SK-N-SH (cell line): ENCODE measurements around the gene SENP1. TPM values are rescaled to one million over a fixed set of nuclear protein-coding genes. Genes with fewer than 3 reads are reported as not detected.
A peak's percentile ranks its signal among the peaks of the same experiment; 100 is the strongest.

Experiments used
- CTCF ChIA-PET: fragments of 300-600, 350-600 bp; formaldehyde crosslinking; extraction: SDS; loops from one replicate; lab custom pipeline; 2021; lab: Yijun Ruan, JAX
- POLR2A ChIA-PET: fragments of 350-600 bp; sonication (Branson Sonifier 250); formaldehyde crosslinking; extraction: SDS; loops from one replicate; lab custom pipeline; 2020; ENCODE audit warnings: antibody characterized with exemption, inconsistent platforms; lab: Yijun Ruan, JAX
- DNase-seq: peaks from one replicate; pipeline ENCODE4 v3.0.0; 2012
- H2AFZ ChIP-seq: fragments of 200-600 bp; sonication (generic); 2 replicates; pipeline ENCODE4 v1.8.1; 2016; ENCODE audit warnings: antibody characterized with exemption, mild to moderate bottlenecking, low read depth
- H3F3A ChIP-seq: fragments of 200-600 bp; sonication (generic); replicated peaks from 2 replicates; pipeline ENCODE3; 2016; ENCODE audit warnings: antibody characterized with exemption, mild to moderate bottlenecking; ENCODE audit not compliant: insufficient read depth
- H3K27ac ChIP-seq, 2 experiments: fragments of 200-500 bp in 1 of 2; fragments of 200-600 bp in 1 of 2; sonication (Bioruptor generic) in 1 of 2; sonication (generic), shearing (Covaris generic) in 1 of 2; 2 replicates each; pipeline versions ENCODE4 v1.5.1 to v1.6.1; 2014 to 2016; ENCODE audit warnings: low read depth in 2 of 2, inconsistent platforms in 1 of 2, low read length in 1 of 2, mild to moderate bottlenecking in 1 of 2, mixed read lengths in 1 of 2
- H3K27me3 ChIP-seq: fragments of 200-600 bp; sonication (generic), shearing (Covaris generic); 2 replicates; pipeline ENCODE4 v1.6.1; 2016; ENCODE audit warnings: mixed run types; ENCODE audit not compliant: insufficient read depth
- H3K36me3 ChIP-seq, 2 experiments: fragments of 200-500 bp in 1 of 2; fragments of 200-600 bp in 1 of 2; sonication (Bioruptor generic) in 1 of 2; sonication (generic) in 1 of 2; replicated peaks in 1 of 2; 2 replicates each; pipeline versions ENCODE3 to v1.5.1; 2014 to 2016; ENCODE audit warnings: low read length in 1 of 2, mild to moderate bottlenecking in 1 of 2; ENCODE audit not compliant: insufficient read depth in 2 of 2, control insufficient read depth in 1 of 2
- H3K4me1 ChIP-seq, 2 experiments: fragments of 200-500 bp in 1 of 2; fragments of 200-600 bp in 1 of 2; sonication (Bioruptor generic) in 1 of 2; sonication (generic), shearing (Covaris generic) in 1 of 2; 2 replicates each; pipeline versions ENCODE4 v1.5.1 to v1.6.1; 2014 to 2016; ENCODE audit warnings: low read depth in 1 of 2, low read length in 1 of 2, mixed run types in 1 of 2; ENCODE audit not compliant: insufficient read depth in 2 of 2, control insufficient read depth in 1 of 2
- H3K4me2 ChIP-seq: fragments of 200-600 bp; sonication (generic), shearing (Covaris generic); 2 replicates; pipeline ENCODE4 v1.6.1; 2017; ENCODE audit warnings: mixed run types
- H3K4me3 ChIP-seq, 2 experiments: fragments of 200-500 bp in 1 of 2; fragments of 200-600 bp in 1 of 2; sonication (Bioruptor generic) in 1 of 2; sonication (generic), shearing (Covaris generic) in 1 of 2; 2 replicates each; pipeline versions ENCODE4 v1.5.1 to v1.8.1; 2014 to 2016; ENCODE audit warnings: low read depth in 2 of 2, inconsistent platforms in 1 of 2, low read length in 1 of 2, mild to moderate bottlenecking in 1 of 2, mixed read lengths in 1 of 2, moderate library complexity in 1 of 2
- H3K79me2 ChIP-seq: fragments of 200-600 bp; sonication (generic); 2 replicates; pipeline ENCODE4 v1.8.1; 2017; ENCODE audit warnings: mild to moderate bottlenecking; ENCODE audit not compliant: insufficient read depth
- H3K9ac ChIP-seq: fragments of 200-600 bp; sonication (generic); 2 replicates; pipeline ENCODE4 v1.6.1; 2017; ENCODE audit warnings: mixed run types
- H3K9me2 ChIP-seq: fragments of 200-600 bp; sonication (generic); 2 replicates; pipeline ENCODE4 v1.6.1; 2017; ENCODE audit warnings: mixed run types
- H3K9me3 ChIP-seq: fragments of 200-600 bp; sonication (generic); 2 replicates; pipeline ENCODE4 v1.6.1; 2017; ENCODE audit warnings: mixed run types, mild to moderate bottlenecking, moderate library complexity
- H4K20me1 ChIP-seq: fragments of 200-600 bp; sonication (generic); 2 replicates; pipeline ENCODE4 v1.6.1; 2017; ENCODE audit warnings: mild to moderate bottlenecking, mixed run types; ENCODE audit not compliant: insufficient read depth
- CHD2 ChIP-seq: fragments of 150-350 bp; IDR thresholded peaks from 2 replicates; pipeline ENCODE4 v1.6.1; 2018; ENCODE audit warnings: low read length; ENCODE audit not compliant: partially characterized antibody
- GABPA ChIP-seq: IDR thresholded peaks from 2 replicates; pipeline ENCODE4 v1.4.0; 2012; ENCODE audit warnings: low read depth, mild to moderate bottlenecking
- GATA2 ChIP-seq: sonication (generic); formaldehyde crosslinking; IDR thresholded peaks from 2 replicates; pipeline ENCODE4 v1.5.0; 2020; ENCODE audit warnings: mild to moderate bottlenecking, missing genetic modification reagents
- MAX ChIP-seq: IDR thresholded peaks from 2 replicates; pipeline ENCODE4 v1.4.0; 2012; ENCODE audit warnings: low read depth
- MXI1 ChIP-seq: IDR thresholded peaks from 2 replicates; pipeline ENCODE4 v1.6.1; 2012; ENCODE audit warnings: mild to moderate bottlenecking, low read depth, low read length, improper control_type of control experiment
- NRF1 ChIP-seq: IDR thresholded peaks from 2 replicates; pipeline ENCODE4 v1.6.1; 2012; ENCODE audit warnings: low read depth, mild to moderate bottlenecking, low read length
- SIN3A ChIP-seq: IDR thresholded peaks from 2 replicates; pipeline ENCODE4 v1.6.1; 2012; ENCODE audit warnings: low read depth, mild to moderate bottlenecking, low read length, moderate library complexity, borderline replicate concordance
- WGBS: methylation state at CpG from one replicate; pipeline ENCODE4 v1.1.6; 2017; ENCODE audit warnings: low lambda C conversion rate; 5-methylcytosine and 5-hydroxymethylcytosine counted together
- polyA plus RNA-seq, 3 experiments: library from polyadenylated mRNA; depleted of rRNA; stranded (reverse); fragments of >200 nt; gene quantifications; 2 replicates each; pipeline ENCODE4 v1.2.3, GENCODE V29; 2012
- TF ChIP-seq, protein P1 (sequence below): IDR thresholded peaks from 2 replicates; pipeline ENCODE4 v1.4.0; 2012; ENCODE audit warnings: low read depth, borderline replicate concordance
- TF ChIP-seq, protein P2 (sequence below): IDR thresholded peaks from 2 replicates; pipeline ENCODE4 v1.6.1; 2012; ENCODE audit warnings: mild to moderate bottlenecking, low read depth, low read length, moderate library complexity

Gene SENP1
- polyA plus RNA-seq, 1 of the 3 experiments (the other 2 are of a cell fraction), result 5.6 TPM

- Histone ChIP-seq H3K9me2 (no peaks in the 10 kb centered on the region), H3K36me3 (no peaks in the 10 kb centered on the region), H3K79me2 (no peaks in the 10 kb centered on the region), H3K4me1 (peaks cover 5 to 35% of the 10 kb centered on the region in 2 experiments; a peak in 1 of 4 replicates), H3K9me3 (no peaks in the 10 kb centered on the region), H3K4me2 (peak overlapping the region; percentile 95), H3K4me3 (peak overlapping the region; percentile 54 to 66), H3K27ac (no peak overlapping the region), H2AFZ (peak overlapping the region; percentile 85), H3K9ac (no peak overlapping the region), H3K27me3 (peaks cover 98% of the 10 kb centered on the region), H4K20me1 (no peaks in the 10 kb centered on the region), H3F3A (no peaks in the 10 kb centered on the region)
- POLR2A ChIA-PET, result interaction anchor here (1.3 kb wide), 1 partner anchor 10 kb away, joined by 5 read pairs; no protein-coding TSS in a partner anchor
- peak; percentile 77 for DNase-seq
- TF ChIP-seq CHD2 (no peak), GATA2 (CRISPR knock-in tag) (no peak), MAX (no peak), SIN3A (0 out of 2 replicates have a peak, but pooled peaks have one; percentile 6), GABPA (no peak), NRF1 (peak; percentile 52), MXI1 (peak; percentile 7; the same call in 1 of the 2 replicates)
- TF ChIP-seq, protein P1, sequence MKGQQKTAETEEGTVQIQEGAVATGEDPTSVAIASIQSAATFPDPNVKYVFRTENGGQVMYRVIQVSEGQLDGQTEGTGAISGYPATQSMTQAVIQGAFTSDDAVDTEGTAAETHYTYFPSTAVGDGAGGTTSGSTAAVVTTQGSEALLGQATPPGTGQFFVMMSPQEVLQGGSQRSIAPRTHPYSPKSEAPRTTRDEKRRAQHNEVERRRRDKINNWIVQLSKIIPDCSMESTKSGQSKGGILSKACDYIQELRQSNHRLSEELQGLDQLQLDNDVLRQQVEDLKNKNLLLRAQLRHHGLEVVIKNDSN, result no peak
- WGBS, result 2% methylated on average over 39 of the region's 57 CpGs
- CTCF ChIA-PET, result interaction anchor here (0.6 to 2.1 kb wide), 12 partner anchors 8 to 616 kb away, joined by 3 to 7 read pairs (median 4); partner anchors contain the start of gene TMEM106C
These were observed 104.1 kb downstream of the SENP1 start for GRCh38 chr12:48001505-48002413.

- no peaks in the 10 kb centered on the region for H3K9me3 ChIP-seq
- no peak overlapping the region for H3K9ac ChIP-seq
- peak overlapping the region; percentile 95 for H3K4me2 ChIP-seq
- peak overlapping the region; percentile 54 to 66 for H3K4me3 ChIP-seq
- no peaks in the 10 kb centered on the region for H3F3A ChIP-seq
- H3K4me1 ChIP-seq, result peaks cover 5 to 35% of the 10 kb centered on the region in 2 experiments; a peak in 1 of 4 replicates
- H3K27ac ChIP-seq, result no peak overlapping the region
- DNase-seq, result peak; percentile 53
- POLR2A ChIA-PET, result no interaction called here
- H3K9me2 ChIP-seq, result no peaks in the 10 kb centered on the region
- CTCF ChIA-PET, result interaction anchor here (1.1 to 2.1 kb wide), 5 partner anchors 10 to 42 kb away, joined by 3 to 6 read pairs (median 4); no protein-coding TSS in a partner anchor
- H3K27me3 ChIP-seq, result peaks cover 90% of the 10 kb centered on the region
- H3K79me2 ChIP-seq, result no peaks in the 10 kb centered on the region
- no peaks in the 10 kb centered on the region for H4K20me1 ChIP-seq
- peak overlapping the region; percentile 85; the same call in 1 of the 2 replicates for H2AFZ ChIP-seq
- WGBS, result 18% methylated on average over 18 of the region's 18 CpGs
- H3K36me3 ChIP-seq, result no peaks in the 10 kb centered on the region
- TF ChIP-seq, protein P1, result peak; percentile 29; the same call in 1 of the 2 replicates
- TF ChIP-seq MXI1, result peak; percentile 27; the same call in 1 of the 2 replicates
- TF ChIP-seq MAX, result peak; percentile 62; the same call in 1 of the 2 replicates
- TF ChIP-seq, protein P2, sequence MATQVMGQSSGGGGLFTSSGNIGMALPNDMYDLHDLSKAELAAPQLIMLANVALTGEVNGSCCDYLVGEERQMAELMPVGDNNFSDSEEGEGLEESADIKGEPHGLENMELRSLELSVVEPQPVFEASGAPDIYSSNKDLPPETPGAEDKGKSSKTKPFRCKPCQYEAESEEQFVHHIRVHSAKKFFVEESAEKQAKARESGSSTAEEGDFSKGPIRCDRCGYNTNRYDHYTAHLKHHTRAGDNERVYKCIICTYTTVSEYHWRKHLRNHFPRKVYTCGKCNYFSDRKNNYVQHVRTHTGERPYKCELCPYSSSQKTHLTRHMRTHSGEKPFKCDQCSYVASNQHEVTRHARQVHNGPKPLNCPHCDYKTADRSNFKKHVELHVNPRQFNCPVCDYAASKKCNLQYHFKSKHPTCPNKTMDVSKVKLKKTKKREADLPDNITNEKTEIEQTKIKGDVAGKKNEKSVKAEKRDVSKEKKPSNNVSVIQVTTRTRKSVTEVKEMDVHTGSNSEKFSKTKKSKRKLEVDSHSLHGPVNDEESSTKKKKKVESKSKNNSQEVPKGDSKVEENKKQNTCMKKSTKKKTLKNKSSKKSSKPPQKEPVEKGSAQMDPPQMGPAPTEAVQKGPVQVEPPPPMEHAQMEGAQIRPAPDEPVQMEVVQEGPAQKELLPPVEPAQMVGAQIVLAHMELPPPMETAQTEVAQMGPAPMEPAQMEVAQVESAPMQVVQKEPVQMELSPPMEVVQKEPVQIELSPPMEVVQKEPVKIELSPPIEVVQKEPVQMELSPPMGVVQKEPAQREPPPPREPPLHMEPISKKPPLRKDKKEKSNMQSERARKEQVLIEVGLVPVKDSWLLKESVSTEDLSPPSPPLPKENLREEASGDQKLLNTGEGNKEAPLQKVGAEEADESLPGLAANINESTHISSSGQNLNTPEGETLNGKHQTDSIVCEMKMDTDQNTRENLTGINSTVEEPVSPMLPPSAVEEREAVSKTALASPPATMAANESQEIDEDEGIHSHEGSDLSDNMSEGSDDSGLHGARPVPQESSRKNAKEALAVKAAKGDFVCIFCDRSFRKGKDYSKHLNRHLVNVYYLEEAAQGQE, result no peak
These were observed 104.9 kb downstream of the SENP1 start for GRCh38 chr12:48000878-48001504.
